CD4-positive, alpha-beta T cell treated with Interleukin-12 subunit alpha and Interleukin-12 subunit beta, for 1 hour (primary cell): Measurements from ENCODE around the gene PPP3CA.

Source experiments
- DNase-seq: peaks from one replicate; pipeline ENCODE4 v3.0.0-alpha.2; 2020

The PPP3CA gene

DNA sequence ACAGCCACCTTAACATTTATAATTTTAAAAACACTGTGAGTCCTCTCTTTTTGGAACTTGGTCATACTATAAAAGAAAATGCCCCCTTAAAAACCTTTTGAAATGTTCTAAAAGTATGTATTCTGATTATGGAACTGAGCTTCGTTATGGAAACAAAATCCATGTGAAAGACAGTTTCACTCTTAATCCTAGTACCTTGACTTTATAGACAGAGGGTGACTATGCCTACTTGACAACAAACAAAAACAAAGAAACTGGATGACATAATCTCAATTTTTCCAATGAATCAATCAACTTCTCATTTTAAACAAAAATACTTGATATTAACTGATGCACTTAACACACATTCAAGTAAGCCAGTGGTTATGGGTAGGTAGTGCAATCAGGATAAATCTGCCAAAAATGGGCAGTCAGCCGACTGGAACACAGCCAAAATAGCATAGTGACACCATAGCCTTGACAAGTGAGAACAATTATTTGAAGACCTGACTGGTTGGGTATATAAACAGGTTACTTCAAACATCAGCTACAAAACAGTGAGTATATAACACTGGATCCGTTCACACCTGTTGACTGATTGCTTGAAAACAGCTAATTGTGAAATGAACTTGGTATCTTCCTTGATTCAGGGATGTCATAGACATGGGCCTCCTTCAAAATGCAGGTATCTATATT, 265.5 kb downstream of the PPP3CA start:
- DNase-seq, result no peak

DNA sequence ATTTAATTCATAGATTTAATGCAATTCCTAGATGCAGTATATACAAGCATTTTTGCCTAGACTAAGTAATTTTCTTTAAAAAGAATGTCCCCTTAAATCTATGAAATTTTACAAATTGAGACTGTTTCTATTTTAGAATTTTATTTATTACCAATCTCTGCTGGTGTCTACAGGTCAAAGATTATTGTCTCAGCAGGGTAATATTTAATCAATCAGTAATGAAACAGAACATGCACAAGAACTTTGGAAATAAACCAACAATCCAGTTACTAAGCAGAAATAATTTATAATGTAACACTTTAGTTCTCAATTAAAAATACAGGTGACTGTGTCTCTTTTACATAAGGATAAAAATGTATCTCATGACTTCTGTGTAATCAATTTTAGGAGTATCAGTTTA, 266.2 kb downstream of the PPP3CA start:
- no peak for DNase-seq

DNA sequence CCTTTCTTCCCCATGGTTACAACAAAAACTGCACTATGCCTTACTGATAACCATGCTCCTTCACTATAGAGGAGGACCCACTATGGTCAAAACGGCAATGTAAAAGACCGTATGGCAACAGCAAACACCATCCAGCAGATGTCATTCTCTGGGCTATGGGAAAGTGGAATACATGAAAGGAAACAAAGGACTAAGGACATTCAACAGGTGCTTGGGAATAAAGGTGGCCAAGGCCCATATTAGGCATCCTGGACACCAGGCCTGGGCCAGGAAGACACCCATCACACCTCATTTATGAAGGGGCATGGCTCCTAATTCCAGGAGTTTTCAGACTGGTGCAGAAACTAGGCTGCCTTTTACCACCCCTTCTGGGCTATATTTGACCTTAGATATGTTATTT, 268.4 kb downstream of the PPP3CA start:
- no peak for DNase-seq

DNA sequence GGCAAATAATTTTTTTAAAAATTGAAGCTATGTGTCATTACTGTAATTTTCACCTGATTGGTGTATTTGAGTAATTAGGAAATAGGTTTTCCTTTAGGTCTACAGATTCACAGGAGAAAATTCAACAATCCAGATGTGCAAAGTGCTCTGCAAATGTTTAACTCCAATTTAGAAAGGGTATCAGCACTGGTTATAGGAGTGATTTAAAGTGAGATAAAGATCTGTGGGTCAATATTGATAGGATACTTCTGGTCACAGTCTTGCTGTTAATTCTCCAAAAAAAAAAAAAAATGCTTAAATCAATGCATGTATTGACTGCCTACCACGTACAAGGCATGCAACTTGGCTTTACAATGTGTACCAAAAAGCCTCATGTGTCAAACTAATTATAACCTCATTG, 271.3 kb downstream of the PPP3CA start:
- DNase-seq, result no peak

DNA sequence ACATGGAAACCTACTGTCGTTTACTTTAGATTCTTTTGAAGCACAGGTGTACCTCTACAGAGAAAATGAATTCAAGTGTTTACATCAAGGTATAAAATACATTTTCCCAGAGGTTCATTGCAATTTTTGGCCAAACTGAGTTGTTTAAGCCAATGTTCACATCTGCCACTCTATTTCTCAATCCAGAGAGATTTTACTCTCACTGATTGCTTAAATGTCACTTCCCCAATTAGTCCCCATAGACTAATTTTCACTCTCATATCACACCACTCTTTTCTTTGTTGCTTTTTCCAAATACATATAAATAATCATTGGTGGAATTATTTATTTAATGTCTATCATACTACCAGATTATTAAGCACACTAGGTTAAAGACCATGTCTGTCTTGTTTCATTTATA, 271.8 kb downstream of the PPP3CA start:
- no peak for DNase-seq

DNA sequence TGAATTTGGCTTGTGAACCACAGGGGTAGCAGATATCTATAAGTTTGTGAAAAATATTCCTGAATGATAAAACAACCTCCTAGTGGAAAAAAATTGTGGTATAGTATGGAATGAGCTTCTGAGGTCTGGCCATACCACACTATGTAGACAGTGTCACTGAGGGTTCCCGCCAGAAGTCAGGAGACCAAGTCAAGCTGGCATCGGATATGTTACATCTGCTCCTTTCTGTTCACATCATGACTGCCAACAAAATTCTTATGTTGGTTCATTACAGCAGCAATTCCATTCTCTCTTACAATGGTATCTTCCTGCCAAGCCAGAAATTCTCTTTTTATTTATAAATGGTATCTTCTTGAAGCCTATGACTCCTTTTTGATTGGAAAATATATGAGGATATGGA, 273.0 kb downstream of the PPP3CA start:
- DNase-seq, result no peak

DNA sequence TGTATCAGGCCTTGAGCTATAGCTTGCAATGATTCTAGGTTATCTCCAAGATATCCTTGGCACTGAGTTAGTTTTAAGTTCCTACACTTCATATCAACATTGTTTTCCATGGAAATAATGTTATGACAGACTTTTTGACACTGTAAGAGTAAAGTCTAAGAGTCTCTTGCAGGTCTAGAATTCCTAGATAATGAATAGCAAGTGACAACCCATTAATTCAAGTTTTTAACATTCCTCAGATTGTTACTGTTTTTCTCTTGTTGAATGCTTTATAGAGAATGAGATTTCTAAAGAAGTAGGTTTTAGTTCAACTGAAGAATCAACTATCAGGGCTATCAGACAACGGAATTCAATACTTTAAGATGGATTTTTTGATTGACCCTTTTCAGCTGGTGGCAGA, 276.1 kb downstream of the PPP3CA start:
- no peak for DNase-seq

DNA sequence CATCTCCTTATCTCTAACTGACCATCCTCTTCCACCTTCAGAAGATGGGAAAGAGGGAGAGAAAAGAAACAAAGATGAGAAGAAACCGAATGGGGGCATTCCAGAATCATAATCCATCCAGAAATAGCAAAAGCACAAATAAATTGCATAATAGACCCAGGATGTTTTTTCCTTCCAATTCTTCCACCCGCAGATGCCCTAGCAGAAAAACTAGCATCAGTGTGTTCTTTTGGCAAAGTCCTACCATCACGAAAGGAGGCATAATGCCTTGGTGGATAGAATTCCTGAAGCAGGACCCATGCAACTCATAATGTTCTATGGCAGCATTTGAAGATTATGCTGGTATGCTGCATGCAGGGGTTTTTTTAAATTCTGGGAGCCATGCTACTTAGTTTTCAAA, 279.2 kb downstream of the PPP3CA start:
- no peak for DNase-seq

DNA sequence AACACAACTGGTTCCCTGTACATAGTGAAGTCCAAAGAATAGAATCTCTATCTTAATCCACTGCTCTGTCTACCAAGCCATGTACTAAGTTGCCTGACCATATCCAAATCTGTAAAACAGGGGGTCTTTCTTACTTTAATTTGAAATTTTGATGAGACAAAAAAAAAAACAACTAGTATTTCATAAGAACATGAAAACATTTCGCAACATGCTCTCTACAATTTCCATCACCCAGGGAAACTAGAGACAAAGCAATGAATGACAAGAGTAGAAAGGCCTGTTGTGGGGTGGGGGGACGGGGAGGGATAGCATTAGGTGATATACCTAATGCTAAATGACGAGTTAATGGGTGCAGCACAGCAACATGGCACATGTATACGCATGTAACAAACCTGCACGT, 279.9 kb downstream of the PPP3CA start:
- no peak for DNase-seq

DNA sequence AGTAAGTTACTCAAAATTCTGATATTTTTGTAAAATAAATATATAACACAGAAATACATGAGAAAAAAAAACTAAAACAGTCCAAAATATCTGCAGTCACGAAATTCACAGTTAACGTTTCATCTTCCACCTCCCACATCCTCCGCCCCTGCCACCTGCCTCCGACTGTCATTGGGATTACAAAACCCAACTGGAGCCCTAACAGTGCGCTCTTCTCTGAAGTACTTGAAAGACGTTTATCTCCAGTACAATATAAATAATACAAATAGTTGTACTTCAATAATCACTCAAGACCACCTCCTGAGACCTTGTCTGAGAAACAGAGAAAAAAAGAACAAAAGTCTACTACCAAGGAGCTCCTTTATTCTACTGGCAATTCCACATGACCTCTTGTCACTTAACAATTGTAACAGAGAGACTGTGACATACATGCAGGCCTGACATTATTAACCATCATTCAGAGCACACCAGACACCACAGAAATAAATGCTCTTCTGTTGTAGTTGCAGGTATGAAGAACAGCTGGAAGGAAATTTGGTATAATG, 280.6 kb downstream of the PPP3CA start:
- no peak for DNase-seq

DNA sequence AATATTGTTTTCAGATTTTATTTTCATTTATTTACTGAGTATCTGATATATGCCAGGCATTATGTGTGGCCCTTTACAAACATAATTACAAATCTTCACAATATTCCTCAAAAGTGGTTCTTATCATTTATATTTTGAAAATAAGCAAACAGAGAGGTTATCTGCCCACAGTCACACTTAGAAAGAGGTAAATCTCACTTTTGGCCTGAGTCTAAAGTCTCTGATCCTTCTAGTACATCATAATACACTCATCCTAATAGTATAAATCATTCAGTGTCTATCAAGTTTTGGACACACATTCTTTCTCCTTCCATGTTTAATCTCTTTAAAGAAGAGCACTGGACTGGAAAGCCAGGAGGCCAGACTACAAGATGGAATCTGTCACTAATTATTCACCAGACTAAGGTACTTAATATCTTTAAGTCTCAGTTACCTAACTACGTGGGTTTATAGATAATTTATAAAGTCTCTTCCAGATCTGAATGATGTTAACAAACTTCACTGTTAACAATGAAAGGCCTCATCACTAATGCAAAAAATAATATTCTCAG, 281.3 kb downstream of the PPP3CA start:
- no peak for DNase-seq

DNA sequence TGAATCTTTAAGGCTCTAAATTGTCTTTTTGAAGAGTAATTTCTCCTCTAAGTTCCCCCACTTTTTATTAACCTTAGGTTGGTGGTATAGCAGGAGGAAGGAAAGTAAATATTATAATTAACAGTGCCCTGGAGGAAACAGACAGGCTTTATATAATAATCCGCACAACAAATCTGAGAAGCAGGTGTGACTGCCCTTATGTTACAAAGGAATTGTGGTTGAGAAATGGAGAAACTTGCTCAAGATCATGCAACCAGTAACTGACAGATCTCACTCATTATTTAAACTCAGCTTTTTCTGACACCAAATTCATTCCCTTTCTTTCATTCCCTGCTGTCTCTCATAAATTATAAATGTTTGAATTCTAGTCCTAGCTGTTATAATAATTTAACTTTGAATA, 282.0 kb downstream of the PPP3CA start:
- no peak for DNase-seq

DNA sequence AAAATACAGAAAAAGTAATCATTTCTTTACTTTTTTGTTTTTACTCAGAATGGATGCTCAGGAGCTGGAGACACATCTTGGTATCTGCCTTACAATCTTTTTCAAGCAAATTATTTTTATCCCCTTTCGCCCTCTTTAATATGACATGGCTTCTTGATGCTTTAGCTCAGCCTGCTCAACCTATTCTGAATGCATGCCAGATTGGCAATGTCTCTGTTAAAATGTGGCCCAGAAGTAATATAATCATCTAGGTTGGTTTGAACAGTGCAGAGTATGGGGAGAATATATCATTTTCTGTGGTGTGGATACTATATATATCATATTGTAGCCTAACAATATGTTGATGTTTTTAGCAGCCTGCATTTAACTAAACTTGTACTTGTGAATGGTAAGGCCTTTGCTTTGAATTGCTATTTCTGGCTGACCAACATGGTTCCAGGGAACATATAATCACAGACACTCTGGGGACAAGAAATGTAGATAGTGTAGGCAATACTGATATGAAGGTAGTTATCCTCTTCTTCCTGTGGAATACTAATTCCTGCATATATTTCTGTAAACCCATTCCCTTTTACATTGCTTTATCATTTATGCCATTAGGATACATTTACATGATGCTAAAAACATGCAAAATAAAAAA, 282.7 kb downstream of the PPP3CA start:
- DNase-seq, result no peak

DNA sequence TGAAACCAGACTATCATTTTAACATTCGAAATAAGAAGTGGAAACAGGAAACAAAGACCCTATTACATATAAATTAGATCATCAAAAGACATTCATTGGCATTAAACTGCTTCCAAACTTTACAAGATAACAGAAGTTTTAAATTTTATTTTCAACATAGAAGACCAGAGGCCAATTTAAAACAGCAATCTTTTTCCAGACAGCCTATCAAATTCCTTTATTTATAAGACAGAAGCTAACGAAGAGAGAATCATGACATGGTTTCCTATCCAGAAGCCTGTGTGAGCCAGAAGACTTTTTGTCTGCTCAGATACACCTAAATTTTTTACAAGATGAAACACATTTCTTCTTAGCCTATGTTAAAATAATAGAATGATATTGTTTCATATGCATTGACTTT, 291.9 kb downstream of the PPP3CA start:
- no peak for DNase-seq

DNA sequence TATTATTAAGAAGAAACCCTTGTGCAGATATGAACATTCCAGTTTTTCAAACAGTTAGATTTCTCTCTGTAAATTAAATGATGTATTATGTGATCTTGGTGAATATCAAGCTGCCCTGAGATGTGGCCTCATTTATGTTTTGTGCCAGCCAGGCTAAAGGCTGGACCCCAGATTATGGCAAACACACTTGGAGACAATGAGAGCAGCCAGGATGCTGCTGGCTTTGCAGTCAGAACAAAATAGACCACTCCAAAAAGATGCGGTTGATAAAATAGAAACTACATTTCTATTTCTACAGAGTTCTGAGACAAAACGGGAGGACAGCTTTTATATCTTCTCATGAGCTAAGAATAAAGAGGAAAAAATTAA, 296.5 kb downstream of the PPP3CA start:
- no peak for DNase-seq

DNA sequence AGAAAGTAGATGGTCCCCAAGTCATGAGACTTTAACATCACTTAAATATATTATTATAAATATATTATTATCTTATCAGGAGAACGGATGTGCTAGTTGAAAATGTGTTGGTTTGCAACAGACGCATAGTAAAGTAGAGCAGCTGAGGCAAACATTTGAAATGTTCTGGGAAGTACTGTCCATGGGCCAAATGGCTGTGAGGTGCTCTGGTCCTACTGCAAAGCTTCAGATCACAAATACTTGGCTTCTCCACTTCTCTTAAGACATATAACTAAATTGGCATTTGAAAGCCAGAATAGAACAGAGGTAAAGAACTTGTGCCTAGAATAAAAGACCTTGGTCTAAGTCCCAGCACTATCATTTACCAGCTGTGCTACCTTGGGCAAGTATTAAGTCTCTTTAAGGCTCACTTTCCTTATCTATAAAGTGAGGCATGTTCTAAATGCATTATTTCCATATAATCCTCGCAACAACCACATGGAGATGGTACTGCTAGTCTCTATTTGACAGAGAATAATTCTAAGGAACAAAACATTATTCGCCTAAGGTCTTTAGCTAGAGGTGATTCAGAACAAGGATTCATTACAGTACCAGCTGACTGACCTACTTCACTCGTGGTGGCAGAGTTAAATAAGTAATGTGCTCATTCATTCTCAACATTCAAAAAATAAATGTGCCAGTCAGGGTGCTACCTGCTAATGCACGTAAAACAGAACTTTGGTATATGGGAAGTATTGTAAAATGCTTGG, 297.1 kb downstream of the PPP3CA start:
- DNase-seq, result no peak

DNA sequence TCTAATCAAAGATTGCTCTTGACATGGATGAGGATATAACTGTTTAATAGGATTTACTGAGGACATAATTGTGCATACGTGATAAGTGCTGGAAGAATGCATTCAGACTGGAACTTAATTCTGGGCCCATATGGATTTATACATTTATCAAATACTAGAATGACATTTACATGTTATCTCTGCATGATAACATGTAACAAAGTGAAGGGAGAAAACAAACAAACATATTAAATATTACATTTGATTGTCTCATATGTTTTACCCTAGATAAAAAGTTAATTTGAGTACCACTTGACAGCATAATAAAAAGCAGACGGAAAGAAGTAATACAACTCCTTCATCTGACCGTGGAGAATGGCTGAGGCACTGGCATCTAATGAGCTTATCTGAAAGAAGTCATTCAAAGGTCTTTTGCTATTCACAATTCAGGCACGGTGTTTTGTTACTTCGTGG, 297.8 kb downstream of the PPP3CA start:
- DNase-seq, result no peak

DNA sequence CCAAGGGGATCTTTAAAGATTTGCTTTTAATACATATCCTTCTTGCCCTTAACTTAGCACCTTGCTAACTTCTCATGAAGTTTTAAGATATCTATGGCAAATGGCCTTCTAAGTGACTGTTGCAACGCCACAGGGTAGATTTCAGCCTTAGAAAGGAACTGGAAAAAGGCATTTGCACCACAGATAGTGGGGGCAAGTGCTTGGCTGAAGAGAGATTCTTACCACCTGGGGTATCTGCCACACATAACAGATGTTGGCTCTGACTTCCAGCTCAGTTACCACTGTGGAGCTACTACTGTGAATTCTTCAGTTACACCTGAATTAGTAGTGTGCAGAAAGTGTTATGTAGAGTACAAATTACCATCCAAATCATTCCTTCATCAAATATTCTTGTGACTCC, 302.6 kb downstream of the PPP3CA start:
- no peak for DNase-seq

DNA sequence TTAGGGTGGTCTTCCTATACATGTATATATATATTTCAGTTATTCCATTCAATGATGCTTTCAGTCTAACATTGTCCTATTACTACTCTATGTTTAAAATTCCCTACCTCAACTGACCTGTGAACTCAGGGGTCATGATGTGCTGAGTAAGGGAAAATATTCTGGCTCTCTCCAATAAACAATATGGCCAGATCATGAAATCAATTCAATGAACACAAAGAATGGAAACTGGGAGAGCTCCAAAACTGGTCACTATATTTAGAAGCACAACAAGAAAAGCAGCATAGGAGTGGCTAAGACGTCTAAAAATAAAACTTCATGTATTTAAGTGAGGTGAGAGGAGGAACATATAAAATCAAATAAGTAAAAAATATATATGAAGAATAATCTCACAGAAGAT, 304.5 kb downstream of the PPP3CA start:
- DNase-seq, result no peak

DNA sequence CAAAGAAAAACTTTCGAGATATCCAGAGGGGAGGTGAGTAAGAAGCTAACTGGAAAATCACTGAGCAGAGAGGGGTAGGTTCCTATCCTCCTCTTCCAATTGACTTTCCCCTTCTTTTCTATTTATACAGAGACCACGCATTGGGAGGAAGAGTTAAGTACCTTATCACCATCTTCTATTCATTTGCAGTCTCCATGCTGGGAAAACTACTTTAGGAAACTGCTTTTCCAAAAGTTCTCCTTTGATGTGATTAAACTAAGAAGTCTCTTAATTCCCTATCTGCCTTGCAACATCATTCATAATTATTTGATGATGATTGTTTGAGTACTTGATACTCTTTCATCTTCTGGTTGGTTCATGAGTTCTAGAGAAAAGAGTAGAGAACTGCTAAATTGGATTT, 306.6 kb downstream of the PPP3CA start:
- DNase-seq, result no peak

DNA sequence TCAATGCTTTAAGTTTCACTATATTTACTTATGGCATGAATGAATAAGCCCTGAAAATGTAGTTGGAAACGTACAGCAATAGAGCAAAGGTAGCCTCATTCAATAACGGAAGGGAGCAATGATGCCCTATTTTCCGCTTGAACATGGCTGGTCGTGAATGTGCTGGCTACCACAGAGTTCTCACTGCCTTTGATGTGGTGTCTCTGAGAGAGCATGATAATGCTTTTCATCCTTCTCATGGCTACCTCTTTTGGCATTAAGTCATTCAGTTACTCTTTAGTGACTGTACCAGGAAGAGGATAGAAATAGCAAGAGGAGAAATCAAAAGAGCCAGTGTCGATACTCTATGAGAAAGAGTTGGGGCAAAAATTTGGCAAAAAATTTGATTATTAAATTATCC, 308.0 kb downstream of the PPP3CA start:
- DNase-seq, result peak; percentile 57

DNA sequence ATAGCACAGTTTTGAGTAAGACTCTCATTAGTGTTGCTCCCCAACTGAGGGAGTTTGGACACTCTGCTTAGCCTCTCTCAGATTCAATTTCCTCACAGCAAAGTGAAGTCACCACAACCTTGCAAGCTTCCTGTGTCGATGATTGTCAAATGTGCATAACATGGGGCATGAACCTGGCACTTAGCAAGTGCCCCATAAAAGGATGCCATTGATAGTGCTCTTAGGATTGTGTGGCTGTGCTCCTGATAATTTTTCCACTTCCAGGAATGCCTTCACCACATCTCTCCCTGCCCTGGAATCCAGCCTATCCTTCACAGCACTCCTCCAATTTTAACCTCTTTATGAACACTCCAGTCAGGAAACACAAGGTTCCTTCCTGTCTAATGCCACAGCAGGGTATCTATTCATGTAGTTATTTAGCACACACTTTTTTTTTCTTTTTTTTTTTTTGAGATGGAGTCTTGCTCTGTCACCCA, 309.4 kb downstream of the PPP3CA start:
- DNase-seq, result peak; percentile 36

DNA sequence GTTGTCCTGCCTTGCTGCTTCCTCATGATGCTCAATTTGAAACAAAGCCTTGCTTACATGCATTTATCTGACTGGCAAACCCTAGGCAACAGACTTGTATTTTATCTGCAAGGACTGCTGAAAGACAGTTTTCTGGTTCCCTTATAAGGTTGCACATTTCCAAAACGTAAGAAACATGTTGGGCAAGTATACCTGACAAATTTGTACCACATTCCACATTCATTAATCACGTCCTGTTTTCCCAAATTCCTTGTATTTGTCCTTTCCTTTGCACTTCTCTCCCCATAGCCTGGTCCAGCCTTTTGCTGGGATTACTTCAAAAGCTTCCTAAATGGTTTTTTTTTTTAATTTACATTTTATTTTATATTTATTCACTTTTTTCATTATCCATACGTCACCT, 310.1 kb downstream of the PPP3CA start:
- DNase-seq, result no peak

DNA sequence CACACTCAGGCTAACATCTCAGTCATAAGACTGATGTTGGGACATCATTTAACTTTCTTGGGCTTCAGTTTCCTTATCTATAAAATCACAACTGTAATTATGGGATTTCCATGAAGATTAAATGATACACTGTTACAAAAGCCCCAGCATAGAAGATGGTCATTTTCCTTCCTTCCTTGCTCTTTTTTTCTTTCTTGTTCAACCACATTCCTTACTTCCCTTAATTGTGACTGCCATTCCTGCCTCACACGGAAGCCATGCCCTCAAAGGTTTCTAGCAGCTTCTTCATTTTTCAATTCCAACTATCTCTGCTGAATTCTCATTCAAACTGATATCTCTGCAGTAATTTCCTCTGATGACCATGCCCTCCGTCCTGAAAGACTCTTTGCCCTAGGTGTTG, 311.8 kb downstream of the PPP3CA start:
- DNase-seq, result no peak
